KBM-7 (cell line): ENCODE measurements around the gene REC8.

Source experiments
- DNase-seq: peaks from one replicate; pipeline ENCODE4 v3.0.0-alpha.2; 2015
- in situ Hi-C: fragments of 300-500 bp; cut with MboI; formaldehyde crosslinking; loops from 2 replicates; pipeline ENCODE4 v1.14.3; 2020; ENCODE audit warnings: low sequenced_read_pairs, low pct_unique_long_range_greater_than_20kb, mixed read lengths

REC8 gene, protein sequence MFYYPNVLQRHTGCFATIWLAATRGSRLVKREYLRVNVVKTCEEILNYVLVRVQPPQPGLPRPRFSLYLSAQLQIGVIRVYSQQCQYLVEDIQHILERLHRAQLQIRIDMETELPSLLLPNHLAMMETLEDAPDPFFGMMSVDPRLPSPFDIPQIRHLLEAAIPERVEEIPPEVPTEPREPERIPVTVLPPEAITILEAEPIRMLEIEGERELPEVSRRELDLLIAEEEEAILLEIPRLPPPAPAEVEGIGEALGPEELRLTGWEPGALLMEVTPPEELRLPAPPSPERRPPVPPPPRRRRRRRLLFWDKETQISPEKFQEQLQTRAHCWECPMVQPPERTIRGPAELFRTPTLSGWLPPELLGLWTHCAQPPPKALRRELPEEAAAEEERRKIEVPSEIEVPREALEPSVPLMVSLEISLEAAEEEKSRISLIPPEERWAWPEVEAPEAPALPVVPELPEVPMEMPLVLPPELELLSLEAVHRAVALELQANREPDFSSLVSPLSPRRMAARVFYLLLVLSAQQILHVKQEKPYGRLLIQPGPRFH

DNA sequence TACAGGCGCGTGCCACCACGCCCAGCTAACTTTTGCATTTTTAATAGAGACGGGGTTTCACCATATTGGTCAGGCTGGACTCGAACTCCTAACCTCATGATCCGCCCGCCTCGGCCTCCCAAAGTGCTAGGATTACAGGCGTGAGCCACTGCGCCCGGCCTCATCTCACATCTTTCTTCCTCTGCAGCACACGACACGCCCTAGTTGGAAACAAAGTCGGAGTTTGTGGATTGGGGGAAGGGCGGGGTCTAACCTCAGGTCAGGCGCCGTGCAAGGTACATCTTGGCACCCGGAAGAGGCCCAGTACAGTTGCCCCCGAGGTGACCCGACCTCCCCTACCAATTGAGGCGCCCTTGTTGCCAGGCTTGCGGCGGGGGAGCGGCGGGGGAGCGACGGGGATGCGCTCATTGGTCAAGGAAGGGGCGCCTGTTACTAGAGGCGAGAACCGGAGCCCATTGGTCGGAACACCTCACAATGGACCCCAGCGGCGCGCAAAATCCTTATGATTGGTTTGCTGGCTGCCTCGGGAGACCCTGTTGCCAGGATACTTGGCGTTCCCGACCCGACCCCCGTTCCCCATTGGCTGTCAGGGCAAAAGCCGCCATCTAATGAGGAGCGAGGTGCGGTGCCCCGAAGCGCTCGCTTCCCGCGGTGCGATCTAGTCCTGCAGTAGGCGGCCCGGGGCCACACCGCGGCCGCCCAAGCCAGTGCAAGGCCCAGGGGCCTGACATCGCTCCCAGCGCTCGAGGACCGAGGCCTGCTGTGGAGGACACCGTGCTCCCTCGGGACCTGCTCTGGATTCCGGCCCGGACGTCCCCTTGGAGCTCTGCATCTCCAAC is at the start of gene REC8:
TSS of gene REC8 (plus strand) at position 659 of the 839 bp plus-strand sequence. CDS start 473 bp downstream, outside the sequence.
- DNase-seq, result no peak
- in situ Hi-C loops, result no loop called here

DNA sequence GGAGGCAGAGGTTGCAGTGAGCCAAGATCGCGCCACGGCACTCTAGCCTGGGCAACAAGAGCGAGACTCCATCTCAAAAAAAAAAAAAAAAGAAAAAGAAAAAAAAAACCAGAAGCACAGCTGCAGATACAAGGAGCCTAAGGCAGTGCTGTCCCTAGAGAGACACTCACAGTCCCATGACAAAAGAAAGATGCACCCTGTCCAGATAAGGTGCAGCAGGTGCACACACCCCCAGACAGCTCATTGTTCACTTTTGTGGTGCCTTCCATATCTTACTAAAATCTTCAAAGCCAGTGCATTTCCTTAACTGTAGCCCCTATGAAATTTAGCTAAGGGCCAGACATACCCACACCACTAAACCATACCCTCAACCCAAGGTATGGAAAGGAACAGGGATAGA is 49.5 kb upstream of the REC8 start:
- in situ Hi-C loops, result no loop called here
- no peak for DNase-seq

DNA sequence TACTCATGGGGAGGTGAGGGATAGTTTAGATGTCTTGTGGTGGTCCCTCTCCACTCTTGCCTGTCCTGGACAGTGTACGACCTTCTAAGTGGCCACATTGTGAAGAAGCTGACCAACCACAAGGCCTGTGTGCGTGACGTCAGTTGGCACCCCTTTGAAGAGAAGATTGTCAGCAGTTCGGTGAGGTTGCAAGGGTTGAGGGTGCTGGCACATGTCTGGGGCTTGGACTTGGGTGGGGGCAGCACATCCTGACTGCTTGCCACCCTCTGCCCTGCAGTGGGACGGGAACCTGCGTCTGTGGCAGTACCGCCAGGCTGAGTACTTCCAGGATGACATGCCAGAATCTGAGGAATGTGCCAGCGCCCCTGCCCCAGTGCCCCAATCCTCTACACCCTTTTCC is 49.0 kb upstream of the REC8 start:
- DNase-seq, result no peak
- in situ Hi-C loops, result no loop called here

GRCh38 chr14:24123424-24124417 is 48.2 kb upstream of the REC8 start:
- in situ Hi-C loops, result no loop called here
- DNase-seq, result no peak

GRCh38 chr14:24126939-24127338 is 44.9 kb upstream of the REC8 start:
- in situ Hi-C loops, result no loop called here
- no peak for DNase-seq

DNA sequence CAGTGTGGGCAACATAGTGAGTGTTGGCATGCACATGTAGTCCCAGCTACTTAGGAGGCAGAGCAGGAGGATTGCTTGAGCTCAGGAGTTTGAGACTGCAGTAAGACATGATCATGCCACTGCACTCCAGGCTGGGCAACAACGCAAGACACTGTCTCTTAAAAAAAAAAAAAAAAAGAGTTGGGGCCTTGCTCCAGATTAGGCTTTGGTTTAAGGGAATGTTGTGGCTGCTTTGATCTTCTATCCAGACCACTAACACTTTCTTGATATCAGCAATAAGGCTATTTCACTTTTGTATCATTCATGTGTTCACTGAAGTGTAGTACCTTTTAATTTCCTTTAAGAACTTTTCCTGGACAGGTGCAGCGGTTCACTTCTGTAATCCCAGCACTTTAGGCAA is 44.2 kb upstream of the REC8 start:
- in situ Hi-C loops, result no loop called here
- no peak for DNase-seq

GRCh38 chr14:24129410-24129998 is 42.4 kb upstream of the REC8 start:
- in situ Hi-C loops, result no loop called here
- DNase-seq, result no peak

- DNase-seq, result no peak
- in situ Hi-C loops, result no loop called here
Measured at GRCh38 chr14:24130380-24130716, 41.5 kb upstream of the REC8 start, which contains the start of gene FITM1. Gene FITM1, plus strand, starts transcription at chr14:24130659. Its CDS starts 905 bp downstream, at chr14:24131564.

- no peak for DNase-seq
- in situ Hi-C loops, result no loop called here
Measured at GRCh38 chr14:24130717-24131548, 40.9 kb upstream of the REC8 start.

GRCh38 chr14:24131549-24131966 is 40.3 kb upstream of the REC8 start:
- DNase-seq, result no peak
- in situ Hi-C loops, result no loop called here

DNA sequence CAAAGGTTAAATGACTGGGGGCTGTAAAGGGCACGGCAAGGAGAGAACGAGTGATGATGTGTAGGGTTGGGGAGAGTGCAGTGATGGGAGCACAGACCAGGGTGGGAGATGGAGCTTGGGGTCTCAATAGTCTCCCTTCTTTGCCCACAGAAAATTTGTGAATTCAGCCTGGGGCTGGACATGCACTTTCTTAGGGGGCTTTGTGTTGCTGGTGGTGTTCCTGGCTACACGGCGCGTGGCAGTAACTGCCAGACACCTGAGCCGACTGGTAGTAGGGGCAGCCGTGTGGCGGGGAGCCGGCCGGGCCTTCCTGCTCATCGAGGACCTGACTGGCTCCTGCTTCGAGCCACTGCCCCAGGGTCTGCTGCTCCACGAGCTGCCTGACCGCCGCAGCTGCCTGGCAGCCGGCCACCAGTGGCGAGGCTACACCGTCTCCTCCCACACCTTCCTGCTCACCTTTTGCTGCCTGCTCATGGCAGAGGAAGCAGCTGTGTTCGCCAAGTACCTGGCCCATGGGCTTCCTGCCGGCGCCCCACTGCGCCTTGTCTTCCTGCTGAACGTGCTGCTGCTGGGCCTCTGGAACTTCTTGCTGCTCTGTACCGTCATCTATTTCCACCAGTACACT is 39.7 kb upstream of the REC8 start:
- in situ Hi-C loops, result no loop called here
- DNase-seq, result no peak

GRCh38 chr14:24132976-24133375 is 38.9 kb upstream of the REC8 start:
- in situ Hi-C loops, result no loop called here

DNA sequence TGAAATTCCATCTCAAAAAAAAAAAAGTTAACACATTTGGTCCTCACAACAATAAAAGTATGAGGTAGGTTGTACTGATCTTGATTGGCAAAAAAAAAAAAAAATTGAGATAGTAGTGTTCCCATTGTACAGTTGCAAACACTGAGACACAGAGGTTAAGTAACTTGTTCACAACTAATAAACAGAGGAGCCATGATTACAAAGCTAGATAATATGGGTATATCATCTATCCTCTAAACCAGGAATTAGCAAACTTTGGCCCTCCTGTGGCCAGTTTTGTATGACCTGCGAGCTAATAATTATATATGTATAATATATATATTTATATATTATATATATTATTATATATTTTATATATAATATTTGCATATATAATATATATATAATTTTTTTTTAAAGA is 38.1 kb upstream of the REC8 start:
- DNase-seq, result no peak
- in situ Hi-C loops, result no loop called here

More at GRCh38 chr14:24132976-24133375, 38.9 kb upstream of the REC8 start:
- no peak for DNase-seq

DNA sequence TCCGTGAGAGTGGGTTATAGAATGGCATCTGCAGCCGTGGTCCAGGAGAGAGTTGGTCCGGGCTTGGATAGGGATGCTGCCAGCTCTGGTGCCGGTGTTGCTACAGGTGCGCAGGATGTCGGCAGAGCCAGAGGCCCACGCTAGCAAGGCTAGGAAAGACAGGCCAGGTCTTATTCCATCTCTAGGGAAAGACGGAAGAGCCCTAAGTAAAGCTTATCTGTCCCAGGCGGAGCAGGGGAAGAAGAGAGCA is 36.4 kb upstream of the REC8 start:
- in situ Hi-C loops, result no loop called here
- DNase-seq, result no peak

DNA sequence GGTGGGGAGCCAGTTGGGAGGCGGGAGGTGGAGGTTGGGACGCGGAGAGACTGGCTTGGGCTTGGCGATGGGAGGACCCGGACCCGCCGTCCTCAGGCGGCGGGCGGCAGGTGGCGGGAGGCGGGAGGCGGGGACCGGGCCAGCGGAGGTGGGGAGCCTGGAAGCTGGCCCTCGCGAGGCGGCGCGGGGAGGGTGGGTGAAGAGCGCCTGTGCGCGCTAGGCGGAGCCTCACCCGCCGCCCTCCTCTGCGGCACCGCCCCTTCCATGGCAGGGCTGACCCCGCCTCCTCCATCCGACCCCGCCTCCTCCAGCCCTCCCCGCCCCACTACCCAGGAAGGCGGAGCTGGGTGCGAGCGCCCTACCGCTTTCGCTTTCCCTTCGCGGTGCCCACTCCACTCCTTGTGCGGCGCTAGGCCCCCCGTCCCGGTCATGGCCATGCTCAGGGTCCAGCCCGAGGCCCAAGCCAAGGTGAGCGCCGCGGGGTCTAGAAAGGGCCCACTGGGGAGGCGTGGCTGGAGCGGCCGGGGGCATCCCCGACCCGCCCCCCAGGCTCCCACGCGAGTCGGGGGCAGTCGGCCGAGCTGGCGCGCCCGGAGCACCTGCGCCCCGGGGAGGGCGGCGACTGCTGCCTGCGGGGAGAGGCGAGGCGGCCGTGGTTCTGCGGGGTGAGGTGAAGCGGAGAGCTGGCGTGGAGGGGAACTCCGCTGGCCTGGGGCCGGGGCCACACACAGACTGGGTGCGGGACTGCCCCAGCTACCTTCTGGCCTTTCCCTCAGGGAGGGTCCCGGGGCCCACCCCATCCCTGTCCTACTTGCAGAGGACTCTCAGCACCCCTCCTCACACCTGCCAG is 35.8 kb upstream of the REC8 start, which contains the start of gene PSME1:
TSS of gene PSME1 (plus strand) at position 361 of the 850 bp plus-strand sequence. CDS start at position 430, 69 bp downstream.
- in situ Hi-C loops, result no loop called here
- peak; percentile 83 for DNase-seq

DNA sequence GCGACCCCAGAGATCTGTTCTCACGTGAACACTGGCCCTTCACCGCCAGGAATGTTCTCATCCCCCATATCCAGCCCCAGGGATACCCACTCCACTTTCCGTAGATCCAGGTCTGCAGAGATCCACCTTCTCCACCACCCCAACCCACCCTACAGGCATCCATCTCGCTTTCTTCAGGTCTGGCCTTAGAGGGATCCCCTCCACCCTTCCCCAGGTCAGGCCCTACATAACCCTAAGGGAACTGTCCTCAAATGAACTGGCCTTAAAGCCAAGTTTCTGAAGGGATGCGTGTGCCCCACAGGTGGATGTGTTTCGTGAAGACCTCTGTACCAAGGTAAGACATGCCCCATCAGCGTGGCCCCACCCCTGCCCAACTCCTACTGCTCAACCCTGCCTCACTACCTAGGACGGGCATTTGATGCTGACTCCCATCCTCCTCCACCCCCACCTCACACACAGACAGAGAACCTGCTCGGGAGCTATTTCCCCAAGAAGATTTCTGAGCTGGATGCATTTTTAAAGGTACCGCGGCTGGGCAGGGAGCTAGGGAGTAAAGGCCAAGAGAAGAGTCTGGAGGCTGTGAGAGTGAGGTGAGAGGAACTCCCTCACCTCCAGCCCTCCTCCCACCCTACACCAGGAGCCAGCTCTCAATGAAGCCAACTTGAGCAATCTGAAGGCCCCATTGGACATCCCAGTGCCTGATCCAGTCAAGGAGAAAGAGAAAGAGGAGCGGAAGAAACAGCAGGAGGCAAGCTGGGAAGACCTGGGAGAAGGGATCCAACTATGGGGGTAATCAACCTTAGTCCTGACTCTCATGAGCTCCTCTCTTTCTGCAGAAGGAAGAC is 35.0 kb upstream of the REC8 start:
- DNase-seq, result no peak
- in situ Hi-C loops, result no loop called here
